Thyroid gland (tissue), 4 donors: Measurements from ENCODE around the gene PTGS2.

Source experiments
- POLR2A ChIP-seq, 2 donors: fragments of 450-650 bp; IDR thresholded peaks; one replicate each; pipeline ENCODE4 v1.6.1; 2017; ENCODE audit warnings: antibody characterized with exemption in 2 of 2, mild to moderate bottlenecking in 2 of 2, moderate library complexity in 1 of 2
- TF ChIP-seq, protein P1 (sequence below), 6 experiments: fragments of 200-600 bp in 3 of 6; fragments of 450-650 bp in 3 of 6; sonication (generic) in 3 of 6; IDR thresholded peaks; one replicate each; pipeline ENCODE4 v1.5.1; 2016 to 2019; ENCODE audit warnings: antibody characterized with exemption in 6 of 6, mild to moderate bottlenecking in 2 of 6, inconsistent platforms in 1 of 6, moderate library complexity in 1 of 6

DNA sequence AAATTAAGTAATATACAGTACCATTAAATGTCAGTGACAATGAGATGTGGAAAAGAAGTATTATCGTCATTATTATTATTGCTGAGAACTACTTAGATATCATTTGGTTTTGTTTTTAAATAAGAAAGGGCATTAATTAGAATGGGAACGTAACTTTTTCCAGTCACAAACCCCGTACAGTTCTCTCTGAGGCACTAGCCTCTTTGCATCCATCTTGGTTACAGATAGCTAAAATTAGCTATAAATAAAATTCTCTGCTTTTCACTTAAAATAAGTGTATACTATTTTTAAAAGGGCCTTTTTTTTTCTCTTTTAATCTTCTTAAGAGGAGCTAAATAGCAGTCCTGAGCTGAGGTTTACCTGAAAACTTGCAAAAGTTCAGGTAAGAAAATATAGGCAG is 7.6 kb downstream of the PTGS2 start:
- TF ChIP-seq, protein P1, sequence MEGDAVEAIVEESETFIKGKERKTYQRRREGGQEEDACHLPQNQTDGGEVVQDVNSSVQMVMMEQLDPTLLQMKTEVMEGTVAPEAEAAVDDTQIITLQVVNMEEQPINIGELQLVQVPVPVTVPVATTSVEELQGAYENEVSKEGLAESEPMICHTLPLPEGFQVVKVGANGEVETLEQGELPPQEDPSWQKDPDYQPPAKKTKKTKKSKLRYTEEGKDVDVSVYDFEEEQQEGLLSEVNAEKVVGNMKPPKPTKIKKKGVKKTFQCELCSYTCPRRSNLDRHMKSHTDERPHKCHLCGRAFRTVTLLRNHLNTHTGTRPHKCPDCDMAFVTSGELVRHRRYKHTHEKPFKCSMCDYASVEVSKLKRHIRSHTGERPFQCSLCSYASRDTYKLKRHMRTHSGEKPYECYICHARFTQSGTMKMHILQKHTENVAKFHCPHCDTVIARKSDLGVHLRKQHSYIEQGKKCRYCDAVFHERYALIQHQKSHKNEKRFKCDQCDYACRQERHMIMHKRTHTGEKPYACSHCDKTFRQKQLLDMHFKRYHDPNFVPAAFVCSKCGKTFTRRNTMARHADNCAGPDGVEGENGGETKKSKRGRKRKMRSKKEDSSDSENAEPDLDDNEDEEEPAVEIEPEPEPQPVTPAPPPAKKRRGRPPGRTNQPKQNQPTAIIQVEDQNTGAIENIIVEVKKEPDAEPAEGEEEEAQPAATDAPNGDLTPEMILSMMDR (IDR thresholded peaks at IDR 0.05): no peak
- TF ChIP-seq POLR2A (IDR thresholded peaks at IDR 0.05): no peak
